ENCODE results near the gene HOXC5.

DNA sequence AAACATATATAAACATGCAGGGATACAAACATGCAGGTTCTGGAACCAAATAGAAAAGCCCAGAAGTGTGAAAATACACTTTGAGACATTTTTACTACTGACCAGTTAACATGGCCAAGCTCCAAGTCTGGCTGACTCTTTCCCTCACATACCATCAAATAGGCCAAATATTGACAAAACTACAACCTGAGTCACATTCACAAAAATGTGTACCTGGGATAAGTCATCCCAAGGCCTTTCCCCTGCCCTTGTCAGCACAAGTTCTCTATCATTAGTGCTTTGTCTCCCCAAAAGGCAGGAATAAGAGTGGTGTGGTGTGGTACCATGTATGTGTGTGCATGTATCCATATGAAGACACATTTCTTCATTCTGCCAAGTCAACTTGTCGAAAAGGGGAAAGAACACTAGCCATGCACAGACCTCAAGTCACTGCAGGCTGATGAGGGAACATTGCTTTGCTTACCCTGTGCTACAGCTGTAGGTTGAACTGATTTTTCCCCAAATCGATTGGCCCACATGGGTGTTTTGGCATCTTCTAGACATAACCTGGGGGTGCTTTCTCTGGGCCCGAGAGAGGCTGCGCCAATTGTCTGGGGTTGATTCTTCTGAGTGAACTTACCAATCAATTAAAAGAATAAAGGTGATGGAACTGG lies 35.7 kb downstream of the HOXC5 start:
- TF ChIP-seq, protein P1, sequence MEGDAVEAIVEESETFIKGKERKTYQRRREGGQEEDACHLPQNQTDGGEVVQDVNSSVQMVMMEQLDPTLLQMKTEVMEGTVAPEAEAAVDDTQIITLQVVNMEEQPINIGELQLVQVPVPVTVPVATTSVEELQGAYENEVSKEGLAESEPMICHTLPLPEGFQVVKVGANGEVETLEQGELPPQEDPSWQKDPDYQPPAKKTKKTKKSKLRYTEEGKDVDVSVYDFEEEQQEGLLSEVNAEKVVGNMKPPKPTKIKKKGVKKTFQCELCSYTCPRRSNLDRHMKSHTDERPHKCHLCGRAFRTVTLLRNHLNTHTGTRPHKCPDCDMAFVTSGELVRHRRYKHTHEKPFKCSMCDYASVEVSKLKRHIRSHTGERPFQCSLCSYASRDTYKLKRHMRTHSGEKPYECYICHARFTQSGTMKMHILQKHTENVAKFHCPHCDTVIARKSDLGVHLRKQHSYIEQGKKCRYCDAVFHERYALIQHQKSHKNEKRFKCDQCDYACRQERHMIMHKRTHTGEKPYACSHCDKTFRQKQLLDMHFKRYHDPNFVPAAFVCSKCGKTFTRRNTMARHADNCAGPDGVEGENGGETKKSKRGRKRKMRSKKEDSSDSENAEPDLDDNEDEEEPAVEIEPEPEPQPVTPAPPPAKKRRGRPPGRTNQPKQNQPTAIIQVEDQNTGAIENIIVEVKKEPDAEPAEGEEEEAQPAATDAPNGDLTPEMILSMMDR (IDR thresholded peaks at IDR 0.05): no peak
- TF ChIP-seq POLR2A (IDR thresholded peaks at IDR 0.05): no peak
